AG09309 (cell line): ENCODE measurements around the gene SLC25A42.

Experiments used
- DNase-seq: peaks from one replicate; pipeline ENCODE4 v3.0.0-alpha.2; 2010; ENCODE audit warnings: low read depth
- H3K4me3 ChIP-seq: 2 replicates; pipeline ENCODE4 v1.5.1; 2011; ENCODE audit warnings: mild to moderate bottlenecking, low read depth, low read length, moderate library complexity; ENCODE audit not compliant: control insufficient read depth
- CTCF ChIP-seq: IDR thresholded peaks from 2 replicates; pipeline ENCODE4 v1.5.1; 2011; ENCODE audit warnings: mild to moderate bottlenecking, low read depth, low read length, inconsistent platforms; ENCODE audit not compliant: insufficient read depth, control insufficient read depth; ENCODE audit errors: missing control alignments

SLC25A42 gene

GRCh38 chr19:19067276-19068072 lies 3.7 kb downstream of the SLC25A42 start:
- no peak for TF ChIP-seq CTCF
- no peak for DNase-seq

GRCh38 chr19:19068659-19069654 lies 5.2 kb downstream of the SLC25A42 start:
- DNase-seq, result no peak
- no peak overlapping the region for H3K4me3 ChIP-seq
- TF ChIP-seq CTCF, result no peak

More at GRCh38 chr19:19067276-19068072, 3.7 kb downstream of the SLC25A42 start:
- no peak overlapping the region for H3K4me3 ChIP-seq

GRCh38 chr19:19071897-19072296 lies 8.1 kb downstream of the SLC25A42 start:
- no peak for DNase-seq
- TF ChIP-seq CTCF, result no peak
- no peak overlapping the region for H3K4me3 ChIP-seq

DNA sequence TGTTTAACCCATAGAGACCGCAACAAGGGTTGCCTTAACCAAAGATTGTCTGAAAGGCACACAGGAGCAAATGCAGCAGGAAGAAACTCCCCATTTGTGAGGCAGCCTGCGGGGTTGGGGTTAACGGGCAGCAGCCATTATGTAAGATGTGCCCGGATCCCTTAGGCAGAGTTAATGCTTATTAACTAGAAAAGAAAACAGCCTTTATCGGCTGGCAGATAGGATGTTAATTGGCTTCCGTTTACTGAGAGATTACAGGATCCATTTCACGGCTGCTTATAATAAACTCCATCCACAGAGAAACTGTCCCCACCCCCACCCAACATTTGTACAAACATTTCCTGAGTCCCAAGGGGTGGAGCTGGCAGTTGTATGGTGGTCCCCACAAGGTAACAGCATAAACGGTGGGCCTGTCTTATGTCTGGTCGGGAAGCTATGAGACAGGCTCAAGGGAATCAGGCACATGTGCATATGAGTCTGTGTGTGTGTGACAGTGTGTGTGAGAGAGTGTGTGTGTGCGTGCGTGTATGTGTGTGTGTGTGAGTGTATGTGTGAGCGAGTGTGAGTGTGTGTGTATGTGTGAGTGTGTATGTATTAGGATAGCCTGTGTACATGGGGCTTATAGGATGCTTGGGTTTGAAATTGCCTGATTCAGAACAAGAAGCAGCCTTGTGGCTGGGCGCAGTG lies 10.5 kb downstream of the SLC25A42 start:
- no peak for TF ChIP-seq CTCF
- no peak overlapping the region for H3K4me3 ChIP-seq
- no peak for DNase-seq

GRCh38 chr19:19075126-19075525 lies 11.3 kb downstream of the SLC25A42 start:
- TF ChIP-seq CTCF, result no peak

DNA sequence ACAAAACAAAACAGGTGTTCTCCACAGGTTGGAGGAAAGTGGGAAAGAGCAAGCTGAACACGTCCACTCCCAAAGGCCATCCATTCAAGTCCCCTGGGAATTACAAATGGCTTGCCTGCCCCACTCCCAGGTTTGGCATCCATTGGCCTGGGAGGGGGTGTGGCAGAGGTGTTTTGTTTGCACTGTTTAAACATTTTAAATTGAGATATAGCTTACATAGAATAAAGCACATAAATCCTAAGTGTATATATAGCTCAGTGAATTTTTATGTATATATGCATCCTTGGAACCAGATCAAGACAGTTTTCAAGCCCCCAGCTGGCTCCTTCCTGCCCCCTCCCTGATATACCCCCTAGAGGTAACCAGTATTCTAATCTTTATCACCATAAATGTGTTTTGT lies 12.7 kb downstream of the SLC25A42 start:
- no peak for TF ChIP-seq CTCF
- DNase-seq, result no peak
- no peak overlapping the region for H3K4me3 ChIP-seq

More at GRCh38 chr19:19075126-19075525, 11.3 kb downstream of the SLC25A42 start:
- no peak for DNase-seq
- no peak overlapping the region for H3K4me3 ChIP-seq
